Esophagus squamous epithelium (tissue), 5 donors: ENCODE measurements around the gene ZBTB48. TPM values are rescaled to one million over a fixed set of nuclear protein-coding genes. Genes with fewer than 3 reads are reported as not detected.

Source experiments
- DNase-seq: peaks from one replicate; lab custom pipeline; 2025; lab: John Stamatoyannopoulos, UW
- H3K27ac ChIP-seq, 4 donors: fragments of 200-600 bp; sonication (generic); one replicate each; pipeline ENCODE4 v1.5.1; 2016 to 2019; ENCODE audit warnings: mild to moderate bottlenecking in 1 of 4
- H3K27me3 ChIP-seq, 4 donors: fragments of 200-600 bp; sonication (generic); 1 replicate in 3 of 4; 2 replicates in 1 of 4; pipeline versions ENCODE4 v1.5.1 to v1.6.0; 2017 to 2021; ENCODE audit warnings: antibody characterized with exemption in 1 of 4
- H3K36me3 ChIP-seq, 3 donors: fragments of 200-600 bp; sonication (generic); one replicate each; pipeline ENCODE4 v1.5.1; 2016 to 2019
- H3K4me1 ChIP-seq, 3 donors: fragments of 200-600 bp; sonication (generic); one replicate each; pipeline ENCODE4 v1.5.1; 2017 to 2019
- H3K4me3 ChIP-seq, 4 donors: fragments of 200-600 bp; sonication (generic); 1 replicate in 3 of 4; 2 replicates in 1 of 4; pipeline ENCODE4 v1.5.1; 2016 to 2019; ENCODE audit warnings: mild to moderate bottlenecking in 2 of 4, moderate library complexity in 1 of 4
- H3K9me3 ChIP-seq, 3 donors: fragments of 200-600 bp; sonication (generic); one replicate each; pipeline ENCODE4 v1.5.1; 2016 to 2019
- POLR2A ChIP-seq, 4 donors: fragments of 450-650 bp; IDR thresholded peaks; one replicate each; pipeline ENCODE4 v1.6.1; 2017; ENCODE audit warnings: antibody characterized with exemption in 4 of 4, mild to moderate bottlenecking in 4 of 4, moderate library complexity in 3 of 4
- WGBS, 2 donors: methylation state at CpG; one replicate each; pipeline ENCODE4 v1.1.5; 2018; 5-methylcytosine and 5-hydroxymethylcytosine counted together
- intact Hi-C: fragments of 100-400 bp; cut with DNase I; formaldehyde crosslinking; loops from one replicate; pipeline ENCODE4 v1.15.0; 2022
- total RNA-seq, 4 donors: library from RNA; depleted of rRNA; stranded (reverse); fragments of >200 nt; gene quantifications; one replicate each; pipeline ENCODE4 v1.1.0, GENCODE V29; 2016
- TF ChIP-seq, protein P1 (sequence below), 6 experiments: fragments of 450-650 bp in 4 of 6; fragments of 200-600 bp in 2 of 6; sonication (generic) in 2 of 6; IDR thresholded peaks; one replicate each; pipeline ENCODE4 v1.5.1; 2016 to 2019; ENCODE audit warnings: antibody characterized with exemption in 6 of 6, mild to moderate bottlenecking in 4 of 6, moderate library complexity in 4 of 6
- donor health status: DM: yes; HTN: yes; CAD: no.

ZBTB48 gene
- total RNA-seq, 4 donors from 2014 or later, result 7.2 to 26.0 (median 16.0) TPM

DNA sequence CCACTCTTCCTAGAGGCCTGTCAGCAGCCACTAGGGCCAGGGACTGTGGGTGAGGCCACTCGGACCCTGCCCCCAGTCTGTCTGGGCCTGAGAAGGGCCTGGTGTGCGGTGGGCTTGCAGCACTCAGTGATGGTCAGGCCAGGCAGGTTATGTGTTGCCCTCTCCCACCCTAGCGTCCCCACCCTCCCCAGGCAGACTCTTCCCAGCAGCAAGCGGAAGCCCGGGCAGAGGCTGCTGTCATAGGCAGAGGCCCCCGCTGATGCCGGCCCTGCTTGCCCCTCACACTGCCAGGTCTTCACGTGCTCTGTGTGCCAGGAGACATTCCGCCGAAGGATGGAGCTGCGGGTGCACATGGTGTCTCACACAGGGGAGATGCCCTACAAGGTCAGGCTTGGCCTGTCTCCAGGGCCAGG, 6.6 kb downstream of the ZBTB48 start:
- no CpG with 5 or more reads among the region's 11 CpGs for WGBS, 2 donors
- peak overlapping the region in 3 of 4 donors; percentile 24 to 82 (median 78) for H3K27ac ChIP-seq

GRCh38 chr1:6587261-6588005, 7.6 kb downstream of the ZBTB48 start:
- Histone ChIP-seq H3K36me3 (peaks cover 27 to 56% (median 33%) of the 10 kb centered on the region in 3 donors), H3K4me1 (peaks cover 41 to 96% (median 42%) of the 10 kb centered on the region in 3 donors), H3K27me3 (no peaks in the 10 kb centered on the region), H3K9me3 (no peaks in the 10 kb centered on the region), H3K27ac (peak overlapping the region; percentile 71 to 82 (median 79)), H3K4me3 (no peak overlapping the region)
- no peak for DNase-seq
- 17 to 67% methylated on average over 1 to 10 of the region's 13 CpGs for WGBS, 2 donors
- no peak for TF ChIP-seq POLR2A (IDR thresholded peaks at IDR 0.05)
- TF ChIP-seq, protein P1, sequence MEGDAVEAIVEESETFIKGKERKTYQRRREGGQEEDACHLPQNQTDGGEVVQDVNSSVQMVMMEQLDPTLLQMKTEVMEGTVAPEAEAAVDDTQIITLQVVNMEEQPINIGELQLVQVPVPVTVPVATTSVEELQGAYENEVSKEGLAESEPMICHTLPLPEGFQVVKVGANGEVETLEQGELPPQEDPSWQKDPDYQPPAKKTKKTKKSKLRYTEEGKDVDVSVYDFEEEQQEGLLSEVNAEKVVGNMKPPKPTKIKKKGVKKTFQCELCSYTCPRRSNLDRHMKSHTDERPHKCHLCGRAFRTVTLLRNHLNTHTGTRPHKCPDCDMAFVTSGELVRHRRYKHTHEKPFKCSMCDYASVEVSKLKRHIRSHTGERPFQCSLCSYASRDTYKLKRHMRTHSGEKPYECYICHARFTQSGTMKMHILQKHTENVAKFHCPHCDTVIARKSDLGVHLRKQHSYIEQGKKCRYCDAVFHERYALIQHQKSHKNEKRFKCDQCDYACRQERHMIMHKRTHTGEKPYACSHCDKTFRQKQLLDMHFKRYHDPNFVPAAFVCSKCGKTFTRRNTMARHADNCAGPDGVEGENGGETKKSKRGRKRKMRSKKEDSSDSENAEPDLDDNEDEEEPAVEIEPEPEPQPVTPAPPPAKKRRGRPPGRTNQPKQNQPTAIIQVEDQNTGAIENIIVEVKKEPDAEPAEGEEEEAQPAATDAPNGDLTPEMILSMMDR (IDR thresholded peaks at IDR 0.05), result peak in 1 of 6 experiments; percentile 2
- intact Hi-C loops, result no loop called here

More for the DNA sequence above, 6.6 kb downstream of the ZBTB48 start:
- TF ChIP-seq, protein P1 (IDR thresholded peaks at IDR 0.05), result no peak
- no peak for TF ChIP-seq POLR2A (IDR thresholded peaks at IDR 0.05)
- Histone ChIP-seq H3K4me3 (no peak overlapping the region), H3K9me3 (no peaks in the 10 kb centered on the region), H3K36me3 (peaks cover 24 to 54% (median 27%) of the 10 kb centered on the region in 3 donors), H3K27me3 (no peaks in the 10 kb centered on the region), H3K4me1 (peaks cover 39 to 96% (median 39%) of the 10 kb centered on the region in 3 donors)
- no peak for DNase-seq
- intact Hi-C loops, result no loop called here

DNA sequence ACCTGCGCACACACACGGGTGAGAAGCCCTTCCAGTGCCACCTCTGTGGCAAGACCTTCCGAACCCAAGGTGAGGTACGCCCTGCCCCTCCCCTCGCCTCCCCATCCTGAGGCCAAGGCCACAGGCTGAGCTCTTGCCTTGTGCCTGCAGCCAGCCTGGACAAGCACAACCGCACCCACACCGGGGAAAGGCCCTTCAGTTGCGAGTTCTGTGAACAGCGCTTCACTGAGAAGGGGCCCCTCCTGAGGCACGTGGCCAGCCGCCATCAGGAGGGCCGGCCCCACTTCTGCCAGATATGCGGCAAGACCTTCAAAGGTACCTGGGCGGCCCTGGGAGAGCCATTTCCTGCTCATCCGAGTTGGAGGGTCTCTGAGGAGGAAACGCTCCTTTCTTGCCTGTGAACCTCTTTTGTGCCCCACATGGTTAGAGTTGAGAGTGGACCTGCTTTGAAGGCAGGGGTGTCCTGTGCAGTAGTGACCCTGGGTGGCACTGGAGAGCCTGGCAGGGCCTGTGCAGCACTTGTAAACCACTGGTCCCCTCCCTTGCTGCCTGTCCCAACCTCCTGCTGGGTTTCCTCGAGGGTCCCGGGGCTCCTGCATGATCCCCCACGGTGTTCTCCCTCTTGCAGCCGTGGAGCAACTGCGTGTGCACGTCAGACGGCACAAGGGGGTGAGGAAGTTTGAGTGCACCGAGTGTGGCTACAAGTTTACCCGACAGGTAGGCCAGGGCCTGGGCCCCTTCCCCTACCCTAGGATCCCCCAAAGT, 8.5 kb downstream of the ZBTB48 start:
- H3K4me1 ChIP-seq, result peaks cover 42 to 96% (median 42%) of the 10 kb centered on the region in 3 donors
- no peak for DNase-seq
- no peak for TF ChIP-seq POLR2A (IDR thresholded peaks at IDR 0.05)
- TF ChIP-seq, protein P1 (IDR thresholded peaks at IDR 0.05), result peak in 1 of 6 experiments; percentile 7
- H3K36me3 ChIP-seq, result peaks cover 35 to 63% (median 42%) of the 10 kb centered on the region in 3 donors
- intact Hi-C loops, result no loop called here
- no peaks in the 10 kb centered on the region for H3K9me3 ChIP-seq
- H3K27me3 ChIP-seq, result no peaks in the 10 kb centered on the region
- WGBS, 2 donors, result 51% methylated on average over 3 of the region's 25 CpGs; no CpG with 5 or more reads in 1 of the 2 donors
- peak overlapping the region; percentile 71 to 82 (median 79) for H3K27ac ChIP-seq
- no peak overlapping the region for H3K4me3 ChIP-seq

GRCh38 chr1:6588893-6589520, 9.2 kb downstream of the ZBTB48 start:
- intact Hi-C loops, result no loop called here
- no peaks in the 10 kb centered on the region for H3K27me3 ChIP-seq
- TF ChIP-seq POLR2A (IDR thresholded peaks at IDR 0.05), result no peak
- TF ChIP-seq, protein P1 (IDR thresholded peaks at IDR 0.05), result no peak
- peak overlapping the region; percentile 71 to 82 (median 79) for H3K27ac ChIP-seq
- DNase-seq, result no peak
- no peaks in the 10 kb centered on the region for H3K9me3 ChIP-seq
- no peak overlapping the region for H3K4me3 ChIP-seq
- H3K4me1 ChIP-seq, result peaks cover 42 to 97% (median 42%) of the 10 kb centered on the region in 3 donors
- WGBS, 2 donors, result 44% methylated on average over 3 of the region's 24 CpGs; no CpG with 5 or more reads in 1 of the 2 donors
- peaks cover 42 to 70% (median 49%) of the 10 kb centered on the region in 3 donors for H3K36me3 ChIP-seq
